Measurements from ENCODE around the gene AFP. TPM values are rescaled to one million over a fixed set of nuclear protein-coding genes. Genes with fewer than 3 reads are reported as not detected.

Gene AFP
- total RNA-seq, 2 donors from 2014 or later = not detected

DNA sequence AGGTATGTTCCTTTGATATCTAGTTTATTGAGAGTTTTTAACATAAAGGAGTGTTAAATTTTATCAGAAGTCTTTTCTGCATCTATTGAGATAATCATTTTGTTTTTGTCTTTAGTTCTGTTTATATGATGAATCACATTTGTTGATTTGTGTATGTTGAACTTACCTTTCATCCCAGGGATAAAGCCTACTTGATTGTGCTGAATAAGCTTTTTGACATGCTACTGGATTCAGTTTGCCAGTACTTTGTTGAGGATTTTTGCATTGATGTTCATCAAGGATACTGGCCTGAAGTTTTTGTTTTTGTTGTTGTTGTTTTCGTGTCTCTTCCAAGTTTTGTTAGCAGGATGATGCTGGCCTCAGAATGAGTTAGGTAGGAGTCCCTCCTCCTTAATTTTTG, 34.7 kb downstream of the AFP start:
- ATAC-seq = no peak
- no peaks in the 10 kb centered on the region for H3K4me1 Mint-ChIP-seq
- DNase-seq = no peak
- no peak overlapping the region for H3K4me3 Mint-ChIP-seq
- no peak overlapping the region for H3K27ac Mint-ChIP-seq
- H3K9me3 ChIP-seq (ENCODE audit: control insufficient read depth, low read length, poor library complexity, severe bottlenecking) = no peaks in the 10 kb centered on the region
- H3K36me3 Mint-ChIP-seq (ENCODE audit: low read depth) = no peaks in the 10 kb centered on the region
- peaks cover 6% of the 10 kb centered on the region for H3K27me3 Mint-ChIP-seq

DNA sequence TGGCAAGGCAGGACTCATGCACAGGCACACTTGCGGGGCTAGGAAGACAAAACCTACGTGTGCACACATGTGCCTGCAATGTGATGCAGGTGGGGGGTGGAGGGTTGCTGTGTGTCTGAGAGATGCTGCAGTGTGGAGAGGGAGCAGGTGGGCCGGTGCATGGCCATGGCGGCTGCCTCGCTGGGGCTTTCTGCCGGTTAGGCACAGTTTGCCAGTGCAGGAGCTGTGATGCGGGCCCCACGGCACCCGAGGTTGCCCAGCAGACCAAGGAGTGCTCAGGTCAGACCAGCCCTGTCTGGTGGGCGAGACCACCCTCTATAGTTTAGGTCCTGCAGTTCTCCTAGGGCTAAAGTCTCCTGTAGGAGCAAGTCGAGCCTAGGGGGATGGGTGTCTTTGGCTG, 41.2 kb downstream of the AFP start:
- Mint-ChIP-seq H3K27ac (no peak overlapping the region), H3K27me3 (peaks cover 2% of the 10 kb centered on the region), H3K36me3 (ENCODE audit: low read depth) (peaks cover 2% of the 10 kb centered on the region), H3K4me1 (no peaks in the 10 kb centered on the region), H3K4me3 (no peak overlapping the region)
- ATAC-seq (no peak), DNase-seq (no peak)
- H3K9me3 ChIP-seq (ENCODE audit: control insufficient read depth, low read length, poor library complexity, severe bottlenecking) = no peaks in the 10 kb centered on the region

DNA sequence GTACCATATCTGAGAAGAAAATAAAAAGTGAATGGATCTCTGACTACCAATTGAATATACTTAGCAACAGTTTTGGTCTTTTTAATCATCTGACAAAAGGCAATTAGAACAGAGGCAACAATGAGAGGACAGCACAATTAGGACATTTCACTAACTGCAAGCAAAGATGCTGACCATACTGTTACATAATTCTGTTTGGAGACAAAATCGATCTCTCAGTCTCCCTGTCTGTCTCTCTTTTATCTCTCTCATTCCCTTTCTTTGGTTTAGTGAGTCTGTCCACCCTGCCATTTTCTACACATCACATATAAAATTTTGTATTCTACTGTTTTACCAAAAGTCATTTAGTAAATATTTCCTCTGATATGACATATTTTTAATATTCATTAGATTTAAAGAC, 43.3 kb downstream of the AFP start:
- Mint-ChIP-seq H3K27me3 (peaks cover 10% of the 10 kb centered on the region), H3K27ac (no peak overlapping the region), H3K4me3 (no peak overlapping the region), H3K36me3 (ENCODE audit: low read depth) (peaks cover 2% of the 10 kb centered on the region), H3K4me1 (no peaks in the 10 kb centered on the region)
- no peaks in the 10 kb centered on the region for H3K9me3 ChIP-seq (ENCODE audit: control insufficient read depth, low read length, poor library complexity, severe bottlenecking)
- DNase-seq (no peak), ATAC-seq (no peak)

DNA sequence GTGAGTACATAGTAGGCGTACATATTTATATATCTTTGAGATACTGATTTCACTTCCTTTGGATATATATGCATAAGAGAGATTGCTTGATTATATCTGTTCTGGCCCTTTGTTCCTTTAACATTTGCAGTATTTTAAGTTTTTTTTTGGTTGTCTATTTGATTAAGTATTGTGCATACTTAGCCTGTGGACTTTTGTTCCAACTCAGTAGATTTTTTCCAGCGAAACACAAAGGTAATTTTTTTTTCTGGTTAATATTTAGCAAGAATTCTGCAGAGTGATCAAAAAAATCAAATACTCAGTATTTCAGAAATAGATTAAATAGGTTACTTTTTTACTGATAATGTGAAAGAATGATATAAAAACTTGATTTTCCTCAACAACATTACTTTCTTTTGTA, 45.3 kb downstream of the AFP start, which contains the start of gene AFM:
TSS of gene AFM (plus strand) at position 388 of the 400 bp plus-strand sequence. CDS start 31 bp downstream, outside the sequence.
- H3K27me3 Mint-ChIP-seq = peaks cover 14% of the 10 kb centered on the region
- no peak for DNase-seq
- ATAC-seq = no peak
- no peak within 1 kb of the TSS for H3K4me3 Mint-ChIP-seq
- H3K27ac Mint-ChIP-seq = no peak within 1 kb of the TSS
- no peaks in the 10 kb centered on the region for H3K9me3 ChIP-seq (ENCODE audit: control insufficient read depth, low read length, poor library complexity, severe bottlenecking)
- H3K36me3 Mint-ChIP-seq (ENCODE audit: low read depth) = peaks cover 2% of the 10 kb centered on the region
- no peaks in the 10 kb centered on the region for H3K4me1 Mint-ChIP-seq

DNA sequence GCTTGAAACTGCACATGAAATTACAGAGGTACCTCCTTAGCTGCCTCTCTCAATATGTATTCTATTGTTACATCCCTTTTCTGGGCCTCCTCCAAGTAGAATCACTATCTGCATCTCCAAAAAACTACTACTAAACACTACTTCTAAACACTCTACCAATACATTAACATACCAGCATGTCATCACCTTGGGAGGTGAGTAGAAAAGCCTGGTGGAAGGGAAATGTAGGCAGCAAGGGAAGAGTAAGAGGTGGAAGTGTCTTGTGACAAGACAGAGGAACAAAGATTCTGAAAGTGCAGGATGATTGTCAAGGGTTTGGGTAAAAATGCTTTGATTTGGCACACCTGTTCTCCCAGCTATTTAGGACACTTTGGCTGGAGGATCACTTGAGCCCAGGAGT, 49.1 kb downstream of the AFP start:
- Mint-ChIP-seq H3K4me3 (no peak overlapping the region), H3K27ac (no peak overlapping the region), H3K27me3 (peaks cover 14% of the 10 kb centered on the region), H3K4me1 (no peaks in the 10 kb centered on the region), H3K36me3 (ENCODE audit: low read depth) (peaks cover 2% of the 10 kb centered on the region)
- DNase-seq (no peak), ATAC-seq (no peak)
- H3K9me3 ChIP-seq (ENCODE audit: control insufficient read depth, low read length, poor library complexity, severe bottlenecking) = no peaks in the 10 kb centered on the region

DNA sequence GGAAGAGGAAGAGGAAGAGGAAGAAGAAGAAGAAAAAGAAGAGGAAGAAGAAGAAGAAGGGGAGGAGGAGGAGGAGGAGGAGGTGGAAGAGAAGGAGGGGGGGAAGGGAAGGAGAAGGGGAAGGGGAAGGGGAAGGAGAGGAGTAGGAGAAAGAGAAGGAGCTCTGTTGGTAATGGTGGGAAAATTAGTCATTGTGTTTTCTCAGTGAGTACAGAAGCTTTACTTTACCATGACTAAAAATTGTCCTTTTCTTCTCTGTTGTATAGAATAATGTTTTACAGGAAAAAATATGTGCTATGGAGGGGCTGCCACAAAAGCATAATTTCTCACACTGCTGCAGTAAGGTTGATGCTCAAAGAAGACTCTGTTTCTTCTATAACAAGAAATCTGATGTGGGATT, 49.6 kb downstream of the AFP start:
- Mint-ChIP-seq H3K4me1 (no peaks in the 10 kb centered on the region), H3K36me3 (ENCODE audit: low read depth) (peaks cover 2% of the 10 kb centered on the region), H3K27ac (no peak overlapping the region), H3K27me3 (peaks cover 15% of the 10 kb centered on the region), H3K4me3 (no peak overlapping the region)
- ATAC-seq (no peak), DNase-seq (no peak)
- H3K9me3 ChIP-seq (ENCODE audit: control insufficient read depth, low read length, poor library complexity, severe bottlenecking) = no peaks in the 10 kb centered on the region

DNA sequence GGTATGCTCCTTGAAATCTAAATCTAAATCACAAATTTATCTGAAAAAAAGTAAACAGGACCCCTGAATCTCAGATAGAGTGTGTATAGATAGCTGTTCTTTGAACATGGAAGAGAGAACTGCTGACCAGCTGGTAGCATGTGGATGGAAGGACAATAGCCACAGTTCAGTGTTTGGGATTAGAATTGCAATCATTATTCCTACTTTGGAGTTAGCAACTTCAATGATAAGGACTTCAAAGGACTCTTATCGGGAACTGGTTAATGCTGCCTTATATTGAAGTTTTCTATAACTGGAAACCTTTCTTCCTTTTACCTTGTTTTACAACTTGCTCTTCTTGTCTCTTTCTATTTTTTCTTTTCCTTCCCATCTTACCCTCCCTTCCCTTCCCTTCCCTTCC, 50.5 kb downstream of the AFP start:
- H3K9me3 ChIP-seq (ENCODE audit: control insufficient read depth, low read length, poor library complexity, severe bottlenecking) = no peaks in the 10 kb centered on the region
- ATAC-seq = no peak
- H3K36me3 Mint-ChIP-seq (ENCODE audit: low read depth) = no peaks in the 10 kb centered on the region
- peaks cover 18% of the 10 kb centered on the region for H3K27me3 Mint-ChIP-seq
- no peaks in the 10 kb centered on the region for H3K4me1 Mint-ChIP-seq
- H3K27ac Mint-ChIP-seq = no peak overlapping the region
- no peak for DNase-seq
- no peak overlapping the region for H3K4me3 Mint-ChIP-seq

DNA sequence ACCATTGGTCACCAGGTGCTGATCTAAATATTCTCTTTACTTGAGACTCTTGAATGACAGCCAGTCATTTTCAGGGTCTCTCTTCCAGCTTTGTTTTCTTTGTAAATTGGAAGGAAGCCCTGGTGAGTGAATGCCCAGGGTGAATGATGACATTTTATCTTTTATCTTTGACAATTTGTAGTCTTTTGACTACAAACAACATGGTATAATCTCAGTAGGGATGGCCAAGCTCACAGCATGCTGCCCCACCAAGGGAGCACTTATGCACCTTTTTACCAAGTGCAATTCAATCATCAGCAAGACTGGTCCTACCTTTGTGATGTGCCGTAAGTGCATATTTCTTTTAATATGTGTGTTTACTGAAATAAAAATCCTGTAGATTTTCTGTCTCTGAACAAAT, 51.2 kb downstream of the AFP start:
- H3K4me3 Mint-ChIP-seq = no peak overlapping the region
- peaks cover 15% of the 10 kb centered on the region for H3K27me3 Mint-ChIP-seq
- no peaks in the 10 kb centered on the region for H3K36me3 Mint-ChIP-seq (ENCODE audit: low read depth)
- ATAC-seq = no peak
- H3K9me3 ChIP-seq (ENCODE audit: control insufficient read depth, low read length, poor library complexity, severe bottlenecking) = no peaks in the 10 kb centered on the region
- no peak overlapping the region for H3K27ac Mint-ChIP-seq
- no peaks in the 10 kb centered on the region for H3K4me1 Mint-ChIP-seq
- no peak for DNase-seq

DNA sequence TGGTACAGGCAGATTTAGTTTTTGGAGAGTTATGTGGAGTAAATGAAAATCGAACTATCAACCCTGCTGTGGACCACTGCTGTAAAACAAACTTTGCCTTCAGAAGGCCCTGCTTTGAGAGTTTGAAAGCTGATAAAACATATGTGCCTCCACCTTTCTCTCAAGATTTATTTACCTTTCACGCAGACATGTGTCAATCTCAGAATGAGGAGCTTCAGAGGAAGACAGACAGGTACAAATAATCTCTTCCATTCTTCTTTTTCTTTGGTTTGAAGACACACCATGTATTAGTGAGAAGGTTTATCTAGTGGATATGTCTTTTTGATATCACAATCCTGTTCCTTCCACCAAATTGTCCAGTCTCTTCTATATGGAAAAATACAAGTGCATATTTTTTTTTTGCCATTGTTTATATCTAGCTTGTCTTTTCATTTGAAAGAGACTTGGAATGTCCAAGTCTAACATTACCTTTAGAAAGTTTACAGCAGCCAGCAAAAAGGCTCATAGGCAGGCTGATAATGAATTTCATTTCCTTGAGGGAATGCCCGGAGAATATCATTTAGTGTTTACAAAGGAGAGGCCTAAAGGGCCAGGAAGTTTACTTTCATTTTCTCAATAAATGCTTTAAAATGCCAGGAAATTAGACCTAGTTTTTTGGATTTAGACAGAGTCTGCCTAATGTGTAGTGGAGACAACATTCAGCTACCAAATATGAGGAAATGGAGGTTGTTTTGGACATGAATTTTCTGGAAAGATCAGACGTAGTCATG, 64.2 kb downstream of the AFP start:
- H3K27me3 Mint-ChIP-seq = peaks cover 8% of the 10 kb centered on the region

DNA sequence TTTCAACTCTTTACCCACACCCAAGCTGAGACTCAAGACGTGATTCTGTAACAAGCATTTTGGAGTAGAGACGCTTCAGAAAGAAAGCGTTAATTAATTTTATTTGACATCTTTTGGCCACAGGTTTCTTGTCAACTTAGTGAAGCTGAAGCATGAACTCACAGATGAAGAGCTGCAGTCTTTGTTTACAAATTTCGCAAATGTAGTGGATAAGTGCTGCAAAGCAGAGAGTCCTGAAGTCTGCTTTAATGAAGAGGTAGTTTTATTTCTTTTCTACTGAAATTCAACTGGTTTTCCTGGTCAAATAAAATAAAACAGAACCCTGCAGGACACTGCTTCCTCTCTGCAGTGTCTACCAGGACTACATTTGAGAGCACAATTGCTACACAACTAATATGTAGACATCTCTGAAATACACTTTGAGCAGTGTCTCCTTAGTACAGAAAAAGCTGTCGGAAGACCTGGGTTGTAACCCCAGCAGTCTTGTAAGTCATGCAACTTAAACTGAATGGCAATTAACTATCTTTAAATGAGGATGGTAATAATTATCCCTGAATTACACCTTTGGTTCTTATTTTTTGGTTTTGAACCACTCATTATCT, 65.7 kb downstream of the AFP start:
- no peak overlapping the region for H3K4me3 Mint-ChIP-seq
- H3K9me3 ChIP-seq (ENCODE audit: control insufficient read depth, low read length, poor library complexity, severe bottlenecking) = no peaks in the 10 kb centered on the region
- peaks cover 8% of the 10 kb centered on the region for H3K27me3 Mint-ChIP-seq
- DNase-seq (no peak), ATAC-seq (no peak)
- no peaks in the 10 kb centered on the region for H3K36me3 Mint-ChIP-seq (ENCODE audit: low read depth)
- peaks cover 6% of the 10 kb centered on the region for H3K4me1 Mint-ChIP-seq
- no peak overlapping the region for H3K27ac Mint-ChIP-seq

More for the DNA sequence above, 64.2 kb downstream of the AFP start:
- no peaks in the 10 kb centered on the region for H3K9me3 ChIP-seq (ENCODE audit: control insufficient read depth, low read length, poor library complexity, severe bottlenecking)
- Mint-ChIP-seq H3K27ac (no peak overlapping the region), H3K36me3 (ENCODE audit: low read depth) (no peaks in the 10 kb centered on the region), H3K4me1 (peaks cover 6% of the 10 kb centered on the region), H3K4me3 (peak overlapping the region; percentile 8)
- no peak for ATAC-seq
- no peak for DNase-seq

DNA sequence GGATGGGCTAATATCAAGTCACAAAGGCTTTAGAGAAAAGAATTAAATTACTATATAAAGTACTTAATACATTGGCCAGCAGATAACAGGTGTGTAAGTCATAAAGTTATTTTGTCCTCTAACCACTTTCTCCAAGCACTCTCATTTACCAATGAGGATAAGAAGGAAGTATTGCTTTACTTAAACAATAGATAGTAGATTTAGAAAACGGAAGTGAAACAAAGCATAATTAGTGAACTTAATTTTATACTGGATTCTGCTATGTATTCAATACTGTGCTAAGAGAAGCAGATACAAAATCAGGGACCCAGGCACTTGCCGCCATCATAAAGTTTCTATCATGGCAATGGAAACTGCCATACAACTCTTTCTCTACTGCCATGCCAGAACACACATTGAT, 69.5 kb downstream of the AFP start:
- H3K9me3 ChIP-seq (ENCODE audit: control insufficient read depth, low read length, poor library complexity, severe bottlenecking) = no peaks in the 10 kb centered on the region
- Mint-ChIP-seq H3K27me3 (peaks cover 8% of the 10 kb centered on the region), H3K27ac (no peak overlapping the region), H3K4me3 (no peak overlapping the region), H3K36me3 (ENCODE audit: low read depth) (no peaks in the 10 kb centered on the region), H3K4me1 (peaks cover 2% of the 10 kb centered on the region)
- DNase-seq (no peak), ATAC-seq (no peak)

All from T-helper 17 cell (primary cell).